Endothelial cell of umbilical vein (primary cell): ENCODE measurements around the gene TAF10. TPM values are rescaled to one million over a fixed set of nuclear protein-coding genes. Genes with fewer than 3 reads are reported as not detected.

Source experiments
- BruUV-seq: library from RNA; stranded (reverse); fragments of 400-500 nt; replicated peaks from 2 replicates; lab custom pipeline; 2021; lab: Mats Ljungman, UMichigan
- CTCF ChIA-PET: fragments of 300-600, 350-600 bp; sonication (Branson Sonifier 250); formaldehyde crosslinking; loops from one replicate; lab custom pipeline; 2021; ENCODE audit warnings: antibody characterized with exemption, inconsistent platforms; lab: Charles Lee
- POLR2A ChIA-PET: fragments of 300-600, 350-600 bp; sonication (Branson Sonifier 250); formaldehyde crosslinking; loops from one replicate; lab custom pipeline; 2021; ENCODE audit warnings: antibody characterized with exemption, inconsistent platforms; lab: Charles Lee
- DNase-seq: peaks from one replicate; pipeline ENCODE4 v3.0.0-alpha.2; 2011; ENCODE audit warnings: low read depth, low spot score
- FAIRE-seq: peaks from 2 replicates; lab custom pipeline; 2011; peaks lifted over from hg19 to GRCh38; lab: Jason Lieb, UNC
- H2AFZ ChIP-seq: 2 replicates; pipeline ENCODE4 v1.6.0; 2012; ENCODE audit warnings: low read depth, low read length, control low read depth, inconsistent platforms
- H3K27ac ChIP-seq: 2 replicates; pipeline ENCODE4 v1.5.1; 2011; ENCODE audit warnings: low read depth, mild to moderate bottlenecking, control low read depth, low read length, moderate library complexity; ENCODE audit not compliant: insufficient read depth
- H3K27me3 ChIP-seq, 2 experiments: 2 replicates each; pipeline versions ENCODE4 v1.6.0 to v1.6.1; 2011; ENCODE audit warnings: low read length in 2 of 2, mixed read lengths in 1 of 2; ENCODE audit not compliant: control insufficient read depth in 2 of 2, insufficient read depth in 2 of 2
- H3K36me3 ChIP-seq, 2 experiments: 2 replicates in 1 of 2; 3 replicates in 1 of 2; pipeline ENCODE4 v1.5.1; 2011; ENCODE audit warnings: low read length in 2 of 2, mild to moderate bottlenecking in 1 of 2, moderate library complexity in 1 of 2; ENCODE audit not compliant: control insufficient read depth in 2 of 2, insufficient read depth in 2 of 2; ENCODE audit errors: extremely low read depth in 1 of 2
- H3K4me1 ChIP-seq: 3 replicates; pipeline ENCODE4 v1.5.1; 2011; ENCODE audit warnings: mild to moderate bottlenecking, low read length; ENCODE audit not compliant: control insufficient read depth, insufficient read depth; ENCODE audit errors: extremely low read depth
- H3K4me2 ChIP-seq: 2 replicates; pipeline ENCODE4 v1.6.1; 2011; ENCODE audit warnings: low read length, control low read depth, mixed read lengths; ENCODE audit not compliant: insufficient read depth
- H3K4me3 ChIP-seq, 3 experiments: fragments of 200-600 bp in 1 of 3; sonication (generic), shearing (Covaris generic) in 1 of 3; replicated peaks in 1 of 3; 2 replicates each; pipeline ENCODE4 v1.5.1; 2011 to 2016; ENCODE audit warnings: control low read depth in 3 of 3, low read length in 3 of 3, mild to moderate bottlenecking in 2 of 3, inconsistent platforms in 1 of 3, low read depth in 1 of 3, moderate library complexity in 1 of 3; ENCODE audit not compliant: insufficient read depth in 1 of 3
- H3K79me2 ChIP-seq: 2 replicates; pipeline ENCODE4 v1.6.0; 2012; ENCODE audit warnings: low read length, inconsistent platforms; ENCODE audit not compliant: control insufficient read depth, insufficient read depth
- H3K9ac ChIP-seq: replicated peaks from 2 replicates; pipeline ENCODE3; 2011; ENCODE audit warnings: low read length, control low read depth; ENCODE audit not compliant: insufficient read depth; ENCODE audit errors: extremely low read depth
- H3K9me1 ChIP-seq: replicated peaks from 3 replicates; pipeline ENCODE4 v1.6.0; 2011; ENCODE audit warnings: mild to moderate bottlenecking, low read length; ENCODE audit not compliant: control insufficient read depth, insufficient read depth; ENCODE audit errors: extremely low read depth
- H3K9me3 ChIP-seq: replicated peaks from 2 replicates; pipeline ENCODE4 v1.5.1; 2012; ENCODE audit warnings: low read length, inconsistent platforms; ENCODE audit not compliant: control insufficient read depth, insufficient read depth
- H4K20me1 ChIP-seq: replicated peaks from 2 replicates; pipeline ENCODE3; 2011; ENCODE audit warnings: mild to moderate bottlenecking, low read length; ENCODE audit not compliant: control insufficient read depth, insufficient read depth; ENCODE audit errors: extremely low read depth
- CTCF ChIP-seq, 2 donors: IDR thresholded peaks; 1 replicate in 1 of 2; 2 replicates in 1 of 2; pipeline ENCODE4 v1.5.1; 2011; ENCODE audit warnings: low read length in 2 of 2, mild to moderate bottlenecking in 2 of 2, moderate library complexity in 2 of 2, control low read depth in 1 of 2, inconsistent platforms in 1 of 2, low read depth in 1 of 2; ENCODE audit not compliant: insufficient read depth in 1 of 2; ENCODE audit errors: extremely low read depth in 1 of 2
- FOS ChIP-seq: IDR thresholded peaks from 2 replicates; pipeline ENCODE4 v1.6.1; 2011; ENCODE audit warnings: mild to moderate bottlenecking, low read length, moderate library complexity, borderline replicate concordance; ENCODE audit not compliant: insufficient read depth
- MAX ChIP-seq: IDR thresholded peaks from 2 replicates; pipeline ENCODE4 v1.6.1; 2011; ENCODE audit not compliant: insufficient read depth, insufficient read length
- MYC ChIP-seq: IDR thresholded peaks from one replicate; pipeline ENCODE4 v1.6.1; 2011; ENCODE audit warnings: mild to moderate bottlenecking, low read depth, low read length
- POLR2A ChIP-seq: IDR thresholded peaks from 2 replicates; pipeline ENCODE4 v1.6.1; 2012; ENCODE audit warnings: low read depth, mild to moderate bottlenecking, control low read depth, low read length
- POLR2AphosphoS5 ChIP-seq: IDR thresholded peaks from 2 replicates; pipeline ENCODE4 v1.6.1; 2012; ENCODE audit warnings: low read depth, mild to moderate bottlenecking, control low read depth, low read length, moderate library complexity; ENCODE audit not compliant: insufficient read depth
- dilution Hi-C: fragments of 300-500 bp; cut with MboI; formaldehyde crosslinking; loops from one replicate; pipeline ENCODE4 v1.15.0; 2019; ENCODE audit warnings: low sequenced_read_pairs; ENCODE audit not compliant: extremely low pct_ligation_motif_present
- intact Hi-C: fragments of 100-400 bp; cut with micrococcal nuclease; formaldehyde crosslinking; loops from one replicate; pipeline ENCODE4 v1.10.0; 2022
- polyA plus RNA-seq, 4 experiments: library from polyadenylated mRNA; depleted of rRNA in 3 of 4; stranded (reverse) in 3 of 4; unstranded in 1 of 4; fragments of >200 nt; gene quantifications; 2 replicates each; pipeline versions ENCODE4 v1.2.1 to v1.2.3, GENCODE V29; 2011 to 2012; ENCODE audit warnings: missing spikeins in 1 of 4
- total RNA-seq: library from RNA; stranded (reverse); gene quantifications from 2 replicates; pipeline ENCODE4 v1.2.3, GENCODE V29; 2021

TAF10 gene
- total and polyA plus RNA-seq, 2 donors (not counting 3 experiments of a cell fraction or from before 2014, with no cell fraction given), result 86.2 to 149 TPM

DNA sequence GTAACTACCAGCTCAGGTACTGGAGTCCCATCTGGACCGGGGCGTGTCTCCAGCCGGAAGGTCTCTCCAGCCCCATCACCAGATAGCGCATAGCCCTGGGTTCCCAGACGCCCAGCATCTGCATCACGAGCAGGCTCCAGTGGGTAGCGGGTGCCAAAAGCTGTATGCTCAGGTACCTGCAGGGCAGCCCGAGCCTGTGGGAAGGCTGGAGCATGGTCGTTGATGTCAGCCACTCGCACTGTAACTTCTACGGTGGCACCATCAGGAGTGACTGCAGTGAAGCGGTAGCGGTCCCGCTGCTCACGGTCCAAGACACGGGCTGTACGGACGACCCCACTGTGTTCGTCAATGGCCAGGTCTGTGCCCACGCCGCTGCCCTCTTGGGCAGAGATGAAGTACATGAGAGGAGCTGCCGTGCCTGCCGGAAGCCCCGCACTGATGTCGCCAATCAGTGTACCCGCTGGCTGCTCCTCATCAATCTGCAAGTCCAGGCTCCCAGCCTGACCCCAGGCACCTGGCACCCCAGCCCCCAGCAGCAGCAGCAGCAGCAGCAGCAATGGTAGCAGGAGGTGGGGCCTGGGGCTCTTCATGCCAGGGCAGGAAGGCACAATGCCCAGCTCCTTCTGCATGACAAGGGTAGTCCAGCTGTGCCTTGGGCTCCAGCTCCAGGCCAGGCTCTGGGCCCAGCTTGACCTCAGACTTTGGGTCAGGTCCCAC lies 29.1 kb upstream of the TAF10 start:
- BruUV-seq, result no TSS peak
- FAIRE-seq (no peak), DNase-seq (no peak)
- Histone ChIP-seq H3K9me1 (no peaks in the 10 kb centered on the region), H3K9ac (no peak overlapping the region), H3K27ac (no peak overlapping the region), H3K27me3 (no peaks in the 10 kb centered on the region), H3K36me3 (peaks cover 0 to 17% of the 10 kb centered on the region in 2 experiments), H3K79me2 (peaks cover 5% of the 10 kb centered on the region), H3K4me2 (no peak overlapping the region), H3K9me3 (no peaks in the 10 kb centered on the region), H4K20me1 (no peaks in the 10 kb centered on the region), H2AFZ (no peak overlapping the region), H3K4me3 (no peak overlapping the region), H3K4me1 (peaks cover 38% of the 10 kb centered on the region)
- POLR2A ChIA-PET, result no interaction called here
- TF ChIP-seq MYC (no peak), MAX (no peak), POLR2AphosphoS5 (no peak), FOS (no peak), POLR2A (no peak), CTCF (IDR thresholded peaks at IDR 0.05; ENCODE audit: extremely low read depth in 1 of 2, insufficient read depth in 1 of 2, low read depth in 1 of 2, low read length in 2 of 2) (no peak)
- dilution Hi-C loops, result no loop called here
- intact Hi-C loops, result no loop called here
- CTCF ChIA-PET, result interaction anchor here (0.9 to 1.0 kb wide), 3 partner anchors 10 to 42 kb away, joined by 3 to 5 read pairs (median 4); partner anchors contain the start of gene MRPL17
